GM21423 (cell line): ENCODE measurements around the gene USP30.
"Not testable (repeated sequence)": the region's sequence is repeated elsewhere in the genome, so short reads cannot be mapped to it uniquely, and the experiment has no call there.

ENCODE experiments used
- ATAC-seq: cut with Tn5 transposase; IDR thresholded peaks from one replicate; pipeline ENCODE4 v1.9.1; 2021; ENCODE audit warnings: mild to moderate bottlenecking, moderate library complexity; ENCODE audit not compliant: unreplicated experiment

The USP30 gene, protein sequence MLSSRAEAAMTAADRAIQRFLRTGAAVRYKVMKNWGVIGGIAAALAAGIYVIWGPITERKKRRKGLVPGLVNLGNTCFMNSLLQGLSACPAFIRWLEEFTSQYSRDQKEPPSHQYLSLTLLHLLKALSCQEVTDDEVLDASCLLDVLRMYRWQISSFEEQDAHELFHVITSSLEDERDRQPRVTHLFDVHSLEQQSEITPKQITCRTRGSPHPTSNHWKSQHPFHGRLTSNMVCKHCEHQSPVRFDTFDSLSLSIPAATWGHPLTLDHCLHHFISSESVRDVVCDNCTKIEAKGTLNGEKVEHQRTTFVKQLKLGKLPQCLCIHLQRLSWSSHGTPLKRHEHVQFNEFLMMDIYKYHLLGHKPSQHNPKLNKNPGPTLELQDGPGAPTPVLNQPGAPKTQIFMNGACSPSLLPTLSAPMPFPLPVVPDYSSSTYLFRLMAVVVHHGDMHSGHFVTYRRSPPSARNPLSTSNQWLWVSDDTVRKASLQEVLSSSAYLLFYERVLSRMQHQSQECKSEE

DNA sequence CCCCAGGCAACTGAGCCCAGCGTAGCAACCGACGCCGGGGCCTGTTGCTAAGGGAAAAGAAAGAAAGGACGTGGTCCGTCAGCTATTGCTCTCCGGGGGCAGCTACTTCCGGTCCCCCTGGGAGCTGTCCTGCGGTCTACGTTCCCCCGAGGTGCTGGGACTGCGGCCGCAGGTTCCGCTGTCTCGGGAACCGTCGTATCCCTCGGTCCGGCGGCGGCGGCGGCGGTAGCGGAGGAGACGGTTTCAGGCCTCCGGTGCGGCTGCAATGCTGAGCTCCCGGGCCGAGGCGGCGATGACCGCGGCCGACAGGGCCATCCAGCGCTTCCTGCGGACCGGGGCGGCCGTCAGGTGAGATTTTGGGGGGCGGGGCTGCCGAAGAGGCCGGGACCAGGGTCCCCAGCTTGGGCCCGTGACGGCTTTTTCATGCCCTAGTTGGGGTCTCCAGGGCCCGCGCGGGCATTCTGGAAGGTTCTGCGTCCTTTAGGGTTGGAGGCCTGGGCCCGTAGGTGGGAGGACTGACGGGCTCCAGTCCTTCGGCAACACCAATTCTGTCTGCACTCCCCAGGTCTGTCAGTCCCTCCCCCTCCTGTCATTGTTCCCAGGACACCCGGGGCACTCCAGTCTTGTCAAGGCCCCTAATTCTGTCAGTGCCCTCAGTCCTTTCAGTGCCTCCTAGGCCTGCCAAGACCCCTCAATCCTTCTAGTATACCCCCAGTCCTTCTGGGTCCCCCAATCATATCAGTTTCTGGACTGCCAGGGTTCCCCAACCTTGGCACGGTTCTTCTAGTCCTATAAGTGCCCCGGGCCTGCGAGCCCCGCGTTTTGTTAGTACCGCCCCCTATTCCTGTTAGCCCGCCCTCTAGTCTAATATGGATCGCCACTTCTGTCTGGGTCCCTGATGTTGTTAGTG is at the start of gene USP30:
Gene USP30, plus strand, starts transcription at position 163 of the 910 bp plus-strand sequence. Its CDS starts 103 bp downstream, at position 266.
- ATAC-seq, result peak; percentile 67

DNA sequence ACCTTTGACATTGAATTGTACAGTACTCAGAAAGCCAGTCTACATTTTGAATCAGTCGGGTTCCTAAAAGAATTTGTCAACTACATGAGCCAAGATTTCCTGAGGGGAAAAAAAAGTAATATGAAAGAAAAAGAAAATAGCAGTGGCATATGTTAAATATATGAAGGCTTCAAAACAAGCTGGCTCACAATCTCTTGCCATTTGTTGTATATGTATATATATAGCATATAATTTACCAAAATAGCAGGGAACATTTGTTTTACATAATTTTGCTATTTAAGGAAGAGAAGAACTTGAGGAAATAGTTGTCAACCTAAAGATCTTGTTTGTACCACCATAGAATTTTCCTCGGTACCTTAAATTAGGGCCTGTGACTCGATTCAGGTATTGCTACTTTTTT is 48.4 kb upstream of the USP30 start:
- no peak for ATAC-seq

DNA sequence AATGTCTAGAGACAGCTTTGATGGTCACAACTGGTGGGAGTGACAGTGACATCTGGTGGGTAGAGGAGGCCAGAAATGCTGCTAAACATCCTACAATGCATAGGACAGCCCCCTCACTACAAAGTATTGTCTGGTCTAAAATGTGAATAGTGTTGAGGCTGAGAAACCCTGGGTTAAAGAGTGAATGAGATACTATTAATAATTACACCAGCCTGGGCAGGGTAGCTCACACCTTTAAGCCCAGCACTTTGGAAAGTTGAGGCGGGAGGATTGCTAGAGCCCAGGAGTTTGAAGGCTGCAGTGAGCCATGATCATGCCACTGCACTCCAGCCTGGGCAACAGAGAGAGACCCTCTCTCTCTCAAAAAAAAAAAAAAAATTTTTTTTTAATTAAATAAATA is 42.6 kb upstream of the USP30 start:
- ATAC-seq, result no peak

DNA sequence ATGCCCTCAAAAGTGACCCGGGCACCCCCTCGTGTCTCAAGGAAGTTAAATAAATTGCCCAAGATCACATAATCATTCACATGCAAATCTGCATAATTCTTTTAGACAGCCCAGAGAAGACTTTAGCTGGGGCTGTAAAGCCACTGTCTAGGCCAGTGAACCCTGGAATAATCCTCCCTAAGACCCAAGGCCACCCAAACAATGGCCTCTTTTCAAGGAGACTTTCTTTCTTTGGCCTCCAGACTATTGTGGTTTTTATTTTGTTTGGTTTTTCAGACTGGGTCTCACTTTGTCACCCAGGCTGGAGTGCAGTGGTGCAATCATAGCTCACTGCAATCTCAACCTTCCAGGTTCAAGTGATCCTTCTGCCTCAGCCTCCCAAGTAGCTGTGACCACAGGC is 42.1 kb upstream of the USP30 start:
- ATAC-seq, result no peak

DNA sequence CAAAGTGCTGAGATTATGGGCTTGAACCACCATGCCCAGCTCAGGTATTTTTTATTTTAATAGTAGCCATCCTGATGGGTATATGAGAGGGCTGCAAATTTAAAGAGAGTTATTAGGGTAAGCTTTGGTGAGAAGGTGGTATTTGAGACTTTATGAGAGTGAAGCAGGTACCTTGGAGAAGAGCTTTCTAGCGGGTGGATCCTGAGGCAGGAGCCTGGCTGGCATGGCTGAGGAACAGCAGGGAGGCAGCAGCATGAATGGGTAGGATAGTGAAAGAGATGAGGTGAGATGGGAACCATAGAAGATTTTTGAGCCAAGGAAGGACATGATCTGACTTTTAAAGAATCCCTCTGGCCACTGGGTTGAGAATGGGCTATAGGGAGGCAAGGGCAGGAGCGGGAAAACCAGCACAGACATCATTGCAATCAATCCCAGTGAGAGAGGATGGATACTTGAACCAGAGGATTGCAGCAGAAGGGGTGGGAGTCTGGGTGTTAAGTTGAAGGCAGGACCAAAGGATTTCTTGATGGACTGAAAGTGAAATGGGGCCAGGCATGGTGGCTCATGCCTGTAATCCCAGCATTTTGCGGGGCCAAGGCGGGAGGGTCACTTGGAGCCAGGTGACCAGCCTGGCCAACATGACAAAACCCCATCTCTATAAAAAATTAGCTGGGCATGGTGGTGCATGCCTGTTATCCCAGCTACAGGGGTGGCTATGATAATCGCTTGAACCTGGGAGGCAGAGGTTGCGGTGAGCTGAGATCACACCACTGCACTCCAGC is 37.2 kb upstream of the USP30 start:
- ATAC-seq, result no peak

DNA sequence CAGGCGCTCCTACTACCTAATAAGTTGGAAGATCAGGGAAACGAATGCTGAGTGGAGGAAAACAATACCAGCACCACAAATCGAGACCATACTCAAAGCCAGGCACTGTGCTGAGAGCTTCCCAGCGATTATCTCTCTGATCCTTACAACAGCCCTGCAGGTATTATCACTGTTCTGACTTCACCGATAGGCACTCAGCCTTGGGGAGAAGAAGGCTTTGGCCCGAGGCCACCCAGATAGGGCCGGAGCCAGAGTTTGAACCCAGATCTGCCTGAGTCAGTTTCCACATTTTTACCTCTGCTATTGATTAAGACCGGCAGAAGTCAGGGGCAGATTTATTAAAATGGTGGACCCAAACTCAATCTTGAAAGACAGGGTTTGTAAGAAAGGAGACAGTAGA is 36.4 kb upstream of the USP30 start:
- no peak for ATAC-seq

DNA sequence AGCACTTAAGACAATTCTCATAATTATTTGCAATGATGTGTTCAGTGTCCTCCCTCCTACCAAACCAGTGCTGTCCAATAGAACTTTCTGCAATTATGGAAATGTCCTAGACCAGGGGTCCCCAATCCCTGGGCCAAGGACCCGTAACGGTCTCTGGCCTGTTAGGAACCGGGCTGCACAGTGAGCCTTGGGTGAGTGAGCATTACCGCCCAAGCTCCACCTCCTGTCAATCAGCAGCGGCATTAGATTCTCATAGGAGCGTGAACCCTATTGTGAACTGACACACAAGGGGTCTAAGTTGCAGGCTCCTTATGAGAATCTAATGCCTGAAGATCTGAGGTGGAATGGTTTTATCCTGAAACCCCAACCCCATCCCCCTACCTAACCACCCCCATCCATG is 35.4 kb upstream of the USP30 start:
- ATAC-seq, result no peak

DNA sequence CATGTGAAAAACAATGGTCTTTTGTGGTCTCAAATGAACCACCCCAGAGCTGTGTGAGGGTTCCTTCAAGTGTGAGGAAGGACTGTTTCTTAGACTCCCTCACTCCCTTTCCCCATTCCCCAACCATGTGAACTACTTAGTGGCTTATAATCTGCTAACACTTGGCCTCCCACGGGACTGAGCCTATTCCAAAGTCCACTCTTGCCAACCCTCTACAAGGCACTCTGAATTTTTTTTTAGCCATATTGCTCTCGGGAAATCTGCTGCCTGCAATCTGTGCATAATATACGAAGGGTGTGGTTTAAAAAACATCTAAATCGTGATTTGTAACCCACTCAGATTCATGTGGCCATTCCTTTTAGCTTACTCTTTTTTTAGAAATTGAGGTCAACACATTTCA is 34.1 kb upstream of the USP30 start:
- ATAC-seq, result no peak

DNA sequence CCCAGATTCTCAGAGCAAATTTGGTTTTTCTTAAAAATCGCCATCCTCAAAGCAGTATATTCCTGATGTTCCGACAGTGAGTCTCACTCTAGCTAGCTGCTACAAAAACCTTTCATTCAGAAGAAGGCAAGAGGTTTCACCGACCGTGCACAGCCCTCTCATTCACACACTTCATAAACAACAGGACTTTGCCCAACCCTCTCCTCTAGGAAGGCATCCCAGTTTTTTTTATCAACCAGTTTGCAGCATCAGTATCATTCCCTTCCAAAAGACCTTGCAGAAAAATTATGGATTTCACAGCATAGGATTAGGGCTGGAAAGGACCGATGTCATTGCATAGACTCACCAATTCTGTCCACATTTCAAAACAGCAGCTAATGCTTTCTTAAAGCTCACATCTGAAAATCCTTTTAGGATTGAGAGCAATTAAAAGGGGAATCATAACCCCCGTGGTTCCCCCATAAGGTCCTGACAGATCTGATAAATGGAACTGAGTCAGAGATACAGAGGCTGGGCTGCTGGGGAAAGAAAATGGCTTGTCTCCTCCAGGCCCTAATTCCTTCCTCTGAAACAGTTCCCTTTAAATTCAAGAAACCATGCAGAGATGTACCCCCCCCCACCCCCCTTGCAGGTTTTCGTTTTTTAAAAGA is 32.1 kb upstream of the USP30 start:
- no peak for ATAC-seq

DNA sequence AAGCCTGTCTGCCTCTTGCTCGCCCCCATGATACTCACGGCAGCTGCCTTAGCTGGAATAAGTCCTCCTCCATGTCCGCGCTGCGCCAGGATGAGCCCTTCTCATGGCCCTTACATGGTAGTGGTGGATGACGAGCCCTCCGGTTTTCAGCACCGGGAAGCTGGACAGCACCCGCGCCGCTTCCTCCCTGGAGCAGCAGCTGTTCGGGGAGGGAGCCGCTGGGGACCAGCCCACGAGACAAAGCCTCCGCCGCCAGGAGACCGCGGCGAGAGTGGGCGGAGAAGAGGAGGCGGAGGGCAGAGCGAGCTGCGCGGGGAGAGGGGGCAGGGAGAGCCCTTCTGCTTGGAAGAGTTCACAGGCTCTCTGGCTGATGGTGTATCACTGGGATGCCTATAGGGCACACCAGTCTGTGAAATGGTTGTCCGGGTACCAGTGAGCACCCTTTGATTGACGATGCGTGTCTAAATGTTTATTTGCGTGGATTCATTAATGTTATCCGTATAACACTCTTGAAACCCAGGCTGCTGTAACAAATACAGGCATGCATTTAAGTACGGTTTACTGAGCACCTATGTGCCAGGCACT is 31.5 kb upstream of the USP30 start, which contains the start of gene SVOP:
Gene SVOP, minus strand, starts transcription at position 273 of the 585 bp plus-strand sequence. Its CDS starts 200 bp downstream, at position 73.
- ATAC-seq, result no peak

DNA sequence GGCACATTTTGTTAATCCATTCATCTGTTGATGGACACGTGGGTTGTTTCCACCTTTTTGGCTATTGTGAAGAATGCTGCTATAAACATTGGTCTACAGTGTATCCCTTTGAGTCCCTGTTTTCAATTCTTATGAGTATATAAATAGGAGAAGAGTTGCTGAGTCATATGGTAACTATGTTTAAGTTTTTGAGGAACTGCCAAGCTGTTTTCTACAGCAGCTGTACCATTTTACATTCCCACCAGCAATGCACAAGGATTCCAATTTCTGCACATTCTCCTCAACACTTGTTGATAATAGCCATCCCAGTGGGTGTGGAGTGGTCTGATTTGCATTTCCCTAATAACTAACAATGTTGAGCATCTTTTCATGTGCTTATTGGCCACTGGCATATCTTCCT is 24.6 kb upstream of the USP30 start:
- ATAC-seq, result no peak

DNA sequence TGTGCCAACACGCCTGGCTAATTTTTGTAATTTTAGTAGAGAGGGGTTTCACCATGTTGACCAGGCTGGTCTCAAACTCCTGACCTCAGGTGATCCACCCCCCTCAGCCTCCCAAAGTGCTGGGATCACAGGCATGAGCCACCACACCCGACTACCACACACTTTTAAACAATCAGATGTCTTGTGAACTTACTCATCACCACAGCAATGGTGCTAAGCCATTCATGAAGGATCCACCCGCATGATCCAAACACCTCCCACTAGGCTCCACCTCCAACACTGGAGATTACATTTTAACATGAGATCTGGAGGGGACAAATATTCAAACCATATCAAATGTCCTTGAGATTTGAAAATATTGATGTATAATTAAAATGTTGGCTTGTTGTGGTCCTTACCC is 23.8 kb upstream of the USP30 start:
- ATAC-seq, result not testable (repeated sequence)

DNA sequence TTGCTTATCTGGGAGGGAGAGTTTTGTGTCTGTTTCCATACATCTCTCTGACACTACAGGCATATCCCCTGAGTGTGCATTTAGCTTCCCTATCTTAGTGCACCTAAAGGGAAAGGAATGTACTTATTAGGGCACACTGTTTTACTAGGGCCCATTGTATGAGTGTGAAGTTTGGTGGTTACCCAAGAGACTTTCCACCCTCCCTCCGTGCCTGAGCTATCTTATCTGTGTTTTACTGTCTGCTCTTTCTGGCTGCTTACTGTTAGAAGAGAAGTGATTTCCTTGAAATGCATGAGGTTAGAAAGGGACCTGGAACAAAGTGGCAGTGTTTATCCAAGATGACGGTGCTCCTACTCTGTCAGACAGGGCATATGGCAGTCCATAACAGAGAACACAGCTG is 23.0 kb upstream of the USP30 start:
- no peak for ATAC-seq

DNA sequence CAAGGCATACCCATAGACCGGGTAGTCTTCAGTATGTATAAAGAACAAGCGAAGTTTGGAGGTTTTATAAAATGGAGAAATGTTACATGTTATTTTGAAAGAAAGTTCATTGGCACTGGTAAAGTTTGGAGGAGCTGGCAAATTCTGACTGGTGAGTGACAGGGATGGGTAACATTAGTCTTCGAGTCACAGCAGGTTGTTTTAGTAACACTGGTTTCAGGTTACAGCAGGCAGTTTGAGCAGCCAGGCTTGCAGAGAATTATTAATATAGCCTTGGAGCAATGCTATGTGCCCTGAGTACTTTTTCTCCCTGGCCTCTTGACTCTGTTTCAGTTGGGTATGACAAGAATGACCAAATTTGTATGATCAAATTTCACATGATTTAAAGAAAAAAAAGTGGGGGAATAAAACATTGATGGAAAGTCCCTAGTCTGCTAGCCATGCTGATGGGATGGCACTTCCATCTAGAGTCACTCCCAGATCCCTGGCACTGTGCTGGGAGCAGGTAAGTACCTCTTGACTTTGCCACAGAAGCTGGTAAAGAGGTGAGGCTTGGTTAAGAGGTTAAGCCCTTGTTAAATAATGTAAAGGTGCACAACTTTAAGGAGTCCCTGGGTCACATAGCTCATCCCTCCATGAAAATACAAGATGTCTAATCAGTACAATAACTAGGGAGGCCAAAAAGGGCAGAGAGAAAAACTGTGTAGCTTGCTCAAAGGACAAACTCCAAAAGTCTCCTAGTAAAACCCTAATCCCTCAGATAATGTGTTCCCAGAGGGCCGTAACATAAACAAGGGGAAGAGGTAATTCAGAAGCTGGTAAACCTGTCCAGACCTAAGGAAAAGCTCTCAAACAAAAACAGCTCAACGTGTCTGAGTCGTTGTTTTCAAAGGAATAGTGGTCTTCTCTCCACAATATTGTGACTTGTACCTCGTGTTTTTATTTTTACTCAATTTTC is 18.9 kb upstream of the USP30 start:
- no peak for ATAC-seq

DNA sequence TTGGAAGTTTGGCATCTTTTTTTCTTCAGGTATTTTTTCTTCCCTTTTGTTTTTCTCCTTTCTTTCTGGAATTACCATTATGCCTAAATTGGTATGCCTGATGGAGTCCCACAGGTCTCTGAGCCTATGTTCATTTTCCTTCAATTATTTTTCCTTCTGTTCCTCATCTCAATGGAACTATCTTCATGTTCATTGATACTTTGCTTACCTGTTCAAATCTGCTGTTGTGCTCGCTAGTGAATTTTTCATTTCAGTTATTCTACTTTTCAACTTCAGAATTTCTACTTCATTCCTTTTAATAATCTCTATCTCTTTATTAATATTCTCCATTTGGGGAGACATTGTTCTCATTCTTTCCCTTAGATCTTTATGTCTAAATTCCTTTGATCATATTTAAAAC is 15.4 kb upstream of the USP30 start:
- no peak for ATAC-seq

DNA sequence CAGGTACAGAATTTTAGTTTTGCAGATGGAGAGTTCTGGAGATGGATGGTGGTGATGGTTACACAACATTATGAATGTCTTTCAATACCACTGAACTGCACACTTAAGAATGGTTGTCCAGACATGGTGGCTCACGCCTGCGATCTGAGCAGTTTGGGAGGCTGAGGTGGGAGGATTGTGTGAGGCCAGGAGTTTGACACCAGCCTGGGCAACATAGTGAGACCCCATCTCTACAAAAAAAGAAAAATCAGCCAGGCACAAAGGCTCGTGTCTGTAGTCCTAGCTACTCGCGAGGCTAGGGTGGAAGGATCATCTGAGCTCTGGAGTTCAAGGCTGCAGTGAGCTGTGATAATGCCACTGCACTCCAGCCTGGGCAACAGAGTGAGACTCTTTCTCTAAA is 8.1 kb upstream of the USP30 start:
- no peak for ATAC-seq

DNA sequence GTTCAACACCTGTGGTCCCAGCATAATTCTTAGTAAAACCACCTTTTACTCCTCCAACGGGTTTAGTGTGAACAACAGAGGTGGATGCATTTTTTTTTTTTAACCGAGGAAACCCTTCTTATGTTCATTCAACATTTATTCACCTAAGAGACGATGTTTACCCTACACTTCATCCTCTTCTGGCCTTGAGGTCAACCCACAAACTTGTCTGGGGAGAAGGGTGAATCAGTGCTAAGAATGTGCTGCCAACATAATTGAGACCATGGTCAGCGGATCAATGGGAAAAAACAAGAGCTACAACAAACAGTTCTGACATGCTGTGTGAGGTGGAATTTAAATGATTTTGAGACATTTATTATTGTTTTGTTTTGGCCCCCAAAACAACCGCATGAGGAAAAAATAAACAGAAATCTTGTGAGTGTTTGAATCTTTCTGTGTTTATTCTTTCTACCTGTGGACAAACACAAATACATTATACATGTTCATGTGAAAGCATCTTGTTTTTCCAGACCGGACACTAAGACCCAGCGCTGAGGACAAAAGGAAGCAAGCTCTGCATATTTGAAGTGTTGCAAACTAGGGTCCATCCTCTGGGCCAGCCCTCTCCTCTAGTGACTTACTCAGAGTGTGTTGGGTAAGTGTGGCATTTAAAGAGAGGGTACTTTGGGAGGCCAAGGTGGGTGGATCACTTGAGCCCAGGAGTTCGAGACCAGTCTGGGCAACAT is 5.1 kb upstream of the USP30 start:
- no peak for ATAC-seq

DNA sequence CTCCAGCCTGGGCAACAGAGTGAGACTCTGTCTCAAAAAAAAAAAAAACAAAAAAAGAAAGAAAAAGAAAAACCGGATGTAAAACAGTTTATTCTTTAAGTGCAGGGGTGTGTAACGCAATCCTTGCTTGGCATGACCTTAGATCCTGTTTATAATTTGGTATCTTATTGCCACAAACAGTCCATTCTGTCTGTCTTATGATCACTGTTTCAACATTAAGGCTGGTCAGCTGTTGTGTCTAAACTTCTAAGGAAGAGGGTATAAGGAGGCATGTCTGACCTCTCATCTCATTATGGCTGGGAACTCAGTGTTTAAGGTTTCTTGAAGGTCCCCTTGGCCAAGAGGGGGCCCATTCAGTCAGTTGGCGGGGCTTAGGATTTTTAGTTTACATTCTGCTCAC is 3.7 kb upstream of the USP30 start:
- not testable (repeated sequence) for ATAC-seq
